A673 (cell line): ENCODE measurements around the gene ARHGAP21. TPM values are rescaled to one million over a fixed set of nuclear protein-coding genes. Genes with fewer than 3 reads are reported as not detected.
"Not testable (repeated sequence)": the region's sequence is repeated elsewhere in the genome, so short reads cannot be mapped to it uniquely, and the experiment has no call there.

Experiments used
- BruUV-seq: library from RNA; stranded (reverse); fragments of 400-500 nt; replicated peaks from 2 replicates; lab custom pipeline; 2021; lab: Mats Ljungman, UMichigan
- CTCF ChIA-PET: fragments of 300-600 bp; sonication (Branson Sonifier 250); formaldehyde crosslinking; loops from one replicate; lab custom pipeline; 2022; ENCODE audit warnings: antibody characterized with exemption; lab: Charles Lee
- POLR2A ChIA-PET: fragments of 300-600 bp; sonication (Branson Sonifier 250); formaldehyde crosslinking; loops from one replicate; lab custom pipeline; 2022; ENCODE audit warnings: antibody characterized with exemption; ENCODE audit not compliant: low non-redundant PET; lab: Charles Lee
- DNase-seq: peaks from one replicate; pipeline ENCODE4 v3.0.0-alpha.2; 2015; ENCODE audit warnings: low spot score
- H3K27ac ChIP-seq: fragments of 200-600 bp; sonication (generic); 2 replicates; pipeline ENCODE4 v1.5.1; 2016; ENCODE audit warnings: mixed run types, low read depth, mild to moderate bottlenecking, mixed read lengths, antibody characterized with exemption, low read length; ENCODE audit not compliant: poor library complexity, severe bottlenecking
- H3K27me3 ChIP-seq: fragments of 200-600 bp; sonication (generic); replicated peaks from 2 replicates; pipeline ENCODE4 v1.6.1; 2017; ENCODE audit warnings: mixed run types, low read depth, mild to moderate bottlenecking, mixed read lengths, antibody characterized with exemption, low read length; ENCODE audit not compliant: insufficient read depth, poor library complexity
- H3K36me3 ChIP-seq: fragments of 200-600 bp; sonication (generic); 2 replicates; pipeline ENCODE4 v1.6.1; 2016; ENCODE audit warnings: mixed run types, mild to moderate bottlenecking, mixed read lengths, antibody characterized with exemption, low read length; ENCODE audit not compliant: insufficient read depth, poor library complexity, severe bottlenecking
- H3K4me1 ChIP-seq: fragments of 200-600 bp; sonication (generic); 2 replicates; pipeline ENCODE4 v1.6.1; 2017; ENCODE audit warnings: mixed run types, mild to moderate bottlenecking, mixed read lengths, antibody characterized with exemption, low read length; ENCODE audit not compliant: insufficient read depth, poor library complexity, severe bottlenecking
- H3K4me3 ChIP-seq: fragments of 200-600 bp; sonication (generic); 2 replicates; pipeline ENCODE4 v1.5.1; 2016; ENCODE audit warnings: low read depth, mixed run types, mild to moderate bottlenecking, mixed read lengths, low read length; ENCODE audit not compliant: poor library complexity, severe bottlenecking
- H3K9me3 ChIP-seq: fragments of 200-600 bp; sonication (generic); 2 replicates; pipeline ENCODE4 v1.6.1; 2016; ENCODE audit warnings: mixed run types, low read depth, mild to moderate bottlenecking, mixed read lengths, antibody characterized with exemption, low read length; ENCODE audit not compliant: poor library complexity, severe bottlenecking
- EZH2 ChIP-seq: fragments of 200-600 bp; sonication (generic); IDR thresholded peaks from 2 replicates; pipeline ENCODE4 v1.6.1; 2017; ENCODE audit warnings: borderline replicate concordance, low read depth, mild to moderate bottlenecking, mixed read lengths, antibody characterized with exemption, low read length; ENCODE audit not compliant: poor library complexity, severe bottlenecking
- intact Hi-C: fragments of 100-400 bp; cut with micrococcal nuclease; formaldehyde crosslinking; loops from one replicate; pipeline ENCODE4 v1.10.0; 2022; ENCODE audit not compliant: unreplicated experiment
- total RNA-seq: library from RNA; stranded (reverse); gene quantifications from 2 replicates; pipeline ENCODE4 v1.2.3, GENCODE V29; 2021
- TF ChIP-seq, protein P1 (sequence below): fragments of 300-800, 200-600 bp; sonication (generic); conservative IDR thresholded peaks from 2 replicates; pipeline ENCODE4 v1.5.1; 2017; ENCODE audit warnings: low read depth, mild to moderate bottlenecking, antibody characterized with exemption, low read length, moderate library complexity, mixed read lengths

The ARHGAP21 gene
- total RNA-seq, 1 experiment from 2014 or later: 68.6 TPM

DNA sequence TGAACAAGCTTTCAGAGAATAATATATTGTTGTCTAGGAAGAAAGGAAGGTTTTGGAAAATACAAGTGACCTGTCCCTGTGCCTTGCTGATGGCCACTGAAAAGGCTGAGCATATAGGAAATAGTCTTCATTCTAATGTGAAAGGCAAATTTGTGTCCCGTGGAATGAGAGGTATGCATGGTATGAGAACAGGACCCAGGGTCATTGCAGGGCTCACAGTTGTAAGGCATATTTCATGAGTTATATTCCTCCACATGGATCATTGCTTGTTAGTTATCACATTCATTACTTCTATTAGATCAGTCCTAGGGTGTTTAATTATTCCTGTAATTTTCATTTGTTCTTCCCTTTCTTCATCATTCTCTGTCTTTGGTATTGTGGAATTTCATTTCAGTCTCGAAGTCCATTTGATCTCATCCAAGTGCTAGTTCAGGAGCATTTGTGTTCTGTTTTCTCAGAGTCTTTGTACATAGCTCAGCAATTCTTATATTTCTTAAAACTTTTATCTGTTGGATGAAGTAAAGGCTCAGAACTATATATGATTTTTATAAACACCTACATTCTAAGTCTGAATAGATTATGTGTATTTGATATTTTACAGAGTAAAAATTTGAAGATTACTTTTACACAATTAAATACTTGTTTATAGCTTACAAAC is 39.4 kb upstream of the ARHGAP21 start:
- no peak for TF ChIP-seq EZH2
- TF ChIP-seq, protein P1, sequence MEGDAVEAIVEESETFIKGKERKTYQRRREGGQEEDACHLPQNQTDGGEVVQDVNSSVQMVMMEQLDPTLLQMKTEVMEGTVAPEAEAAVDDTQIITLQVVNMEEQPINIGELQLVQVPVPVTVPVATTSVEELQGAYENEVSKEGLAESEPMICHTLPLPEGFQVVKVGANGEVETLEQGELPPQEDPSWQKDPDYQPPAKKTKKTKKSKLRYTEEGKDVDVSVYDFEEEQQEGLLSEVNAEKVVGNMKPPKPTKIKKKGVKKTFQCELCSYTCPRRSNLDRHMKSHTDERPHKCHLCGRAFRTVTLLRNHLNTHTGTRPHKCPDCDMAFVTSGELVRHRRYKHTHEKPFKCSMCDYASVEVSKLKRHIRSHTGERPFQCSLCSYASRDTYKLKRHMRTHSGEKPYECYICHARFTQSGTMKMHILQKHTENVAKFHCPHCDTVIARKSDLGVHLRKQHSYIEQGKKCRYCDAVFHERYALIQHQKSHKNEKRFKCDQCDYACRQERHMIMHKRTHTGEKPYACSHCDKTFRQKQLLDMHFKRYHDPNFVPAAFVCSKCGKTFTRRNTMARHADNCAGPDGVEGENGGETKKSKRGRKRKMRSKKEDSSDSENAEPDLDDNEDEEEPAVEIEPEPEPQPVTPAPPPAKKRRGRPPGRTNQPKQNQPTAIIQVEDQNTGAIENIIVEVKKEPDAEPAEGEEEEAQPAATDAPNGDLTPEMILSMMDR: no peak
- no peaks in the 10 kb centered on the region for H3K9me3 ChIP-seq
- BruUV-seq: no TSS peak
- no peaks in the 10 kb centered on the region for H3K27me3 ChIP-seq
- no peaks in the 10 kb centered on the region for H3K4me1 ChIP-seq
- H3K4me3 ChIP-seq: no peak overlapping the region
- intact Hi-C loops: no loop called here
- ChIA-PET CTCF (no interaction called here), POLR2A (no interaction called here)
- DNase-seq: no peak
- no peaks in the 10 kb centered on the region for H3K36me3 ChIP-seq
- H3K27ac ChIP-seq: no peak overlapping the region

DNA sequence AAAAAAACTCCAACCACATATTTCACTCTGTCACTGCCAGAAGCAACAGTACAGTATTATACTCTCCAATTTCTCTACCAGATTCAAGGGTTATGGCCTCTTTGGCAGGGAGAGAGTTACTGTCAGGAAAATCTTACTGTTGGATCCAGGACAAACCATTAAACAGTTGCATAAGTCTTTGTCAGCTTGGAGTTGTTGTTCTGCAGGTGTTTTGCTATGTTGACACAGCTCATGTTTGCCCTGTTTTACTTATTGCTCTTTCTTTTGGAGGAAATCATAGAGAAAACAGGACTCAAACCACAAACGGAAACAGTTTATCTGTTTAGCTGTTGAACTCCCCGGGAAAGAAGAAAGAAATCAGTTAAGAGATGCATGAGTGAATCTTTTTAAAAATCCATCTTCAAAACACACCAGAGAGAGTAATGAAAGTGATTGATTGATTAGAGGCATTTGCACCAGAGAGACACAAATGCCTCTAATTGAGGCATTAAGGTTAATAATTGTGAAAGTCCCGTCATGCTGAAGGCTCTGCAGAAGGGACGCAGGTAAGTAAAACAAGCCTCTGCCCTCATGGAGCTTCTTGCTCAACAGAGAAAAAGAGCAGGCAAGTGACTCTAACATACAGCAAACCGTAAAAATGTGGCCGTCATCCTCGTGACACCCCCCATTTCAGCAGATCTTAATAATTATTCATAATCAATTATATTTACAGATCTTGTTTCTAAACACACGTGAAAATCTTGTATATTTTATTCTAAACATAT is 38.7 kb upstream of the ARHGAP21 start:
- BruUV-seq: no TSS peak
- no peaks in the 10 kb centered on the region for H3K4me1 ChIP-seq
- intact Hi-C loops: no loop called here
- ChIA-PET CTCF (no interaction called here), POLR2A (no interaction called here)
- H3K9me3 ChIP-seq: no peaks in the 10 kb centered on the region
- no peaks in the 10 kb centered on the region for H3K27me3 ChIP-seq
- DNase-seq: no peak
- H3K4me3 ChIP-seq: no peak overlapping the region
- no peaks in the 10 kb centered on the region for H3K36me3 ChIP-seq
- TF ChIP-seq, protein P1: no peak
- TF ChIP-seq EZH2: no peak
- H3K27ac ChIP-seq: no peak overlapping the region

DNA sequence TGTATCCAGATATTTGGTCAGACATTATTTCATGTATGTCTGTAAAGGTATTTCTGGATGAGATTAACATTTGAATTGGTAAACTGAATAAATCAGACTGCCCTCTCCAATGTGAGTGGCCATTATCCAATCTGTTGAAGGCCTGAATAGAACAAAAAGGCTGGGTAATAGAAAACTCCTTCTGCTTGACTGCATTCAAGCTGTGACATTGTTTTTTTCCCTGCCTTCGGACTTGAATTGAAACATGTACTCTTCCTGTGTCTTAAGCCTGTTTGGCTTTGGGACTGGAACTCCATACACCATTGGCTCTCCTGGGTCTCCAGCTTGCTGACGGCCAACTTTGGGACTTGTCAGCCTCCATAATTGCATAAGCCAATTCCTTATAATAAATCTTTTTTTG is 36.0 kb upstream of the ARHGAP21 start:
- H3K27me3 ChIP-seq: no peaks in the 10 kb centered on the region
- H3K4me3 ChIP-seq: no peak overlapping the region
- intact Hi-C loops: no loop called here
- no peak overlapping the region for H3K27ac ChIP-seq
- DNase-seq: no peak
- no TSS peak for BruUV-seq
- TF ChIP-seq, protein P1: no peak
- no peak for TF ChIP-seq EZH2
- no peaks in the 10 kb centered on the region for H3K4me1 ChIP-seq
- POLR2A ChIA-PET: no interaction called here
- no peaks in the 10 kb centered on the region for H3K9me3 ChIP-seq
- CTCF ChIA-PET: no interaction called here
- H3K36me3 ChIP-seq: no peaks in the 10 kb centered on the region

DNA sequence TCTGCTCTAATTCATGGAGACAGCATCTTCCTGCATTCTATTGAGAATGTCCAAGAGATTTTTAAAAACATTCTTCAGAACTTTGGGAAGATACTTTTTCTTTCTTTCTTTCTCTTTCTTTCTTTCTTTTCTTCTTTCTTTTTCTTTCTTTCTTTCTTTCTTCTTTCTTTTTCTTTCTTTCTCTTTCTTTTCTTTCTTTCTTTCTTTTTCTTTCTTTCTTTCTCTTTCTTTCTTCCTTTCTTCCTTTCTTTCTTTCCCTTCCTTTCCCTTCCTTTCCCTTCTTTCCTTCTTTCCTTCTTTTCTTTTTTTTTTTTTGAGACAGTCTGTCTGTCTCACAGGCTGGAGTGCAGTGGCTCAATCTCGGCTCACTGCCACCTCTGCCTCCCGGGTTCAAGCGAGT is 34.6 kb upstream of the ARHGAP21 start:
- H3K4me1 ChIP-seq, H3K27ac ChIP-seq, CTCF ChIA-PET, H3K36me3 ChIP-seq, intact Hi-C loops, H3K9me3 ChIP-seq, H3K4me3 ChIP-seq, POLR2A ChIA-PET, H3K27me3 ChIP-seq, DNase-seq, BruUV-seq: not testable (repeated sequence)
